Choroid plexus epithelial cell (primary cell): Measurements from ENCODE around the gene CWC15.
"Not testable (repeated sequence)": the region's sequence is repeated elsewhere in the genome, so short reads cannot be mapped to it uniquely, and the experiment has no call there.

Source experiments
- DNase-seq: peaks from one replicate; pipeline ENCODE4 v3.0.0-alpha.2; 2010; ENCODE audit warnings: low read depth
- H3K4me3 ChIP-seq: 2 replicates; pipeline ENCODE4 v1.5.1; 2011; ENCODE audit warnings: low read depth, mild to moderate bottlenecking, control low read depth, low read length, moderate library complexity
- TF ChIP-seq, protein P1 (sequence below): conservative IDR thresholded peaks from 2 replicates; pipeline ENCODE4 v1.5.1; 2011; ENCODE audit warnings: low read depth, mild to moderate bottlenecking, control low read depth, inconsistent platforms, low read length, moderate library complexity

CWC15 gene

DNA sequence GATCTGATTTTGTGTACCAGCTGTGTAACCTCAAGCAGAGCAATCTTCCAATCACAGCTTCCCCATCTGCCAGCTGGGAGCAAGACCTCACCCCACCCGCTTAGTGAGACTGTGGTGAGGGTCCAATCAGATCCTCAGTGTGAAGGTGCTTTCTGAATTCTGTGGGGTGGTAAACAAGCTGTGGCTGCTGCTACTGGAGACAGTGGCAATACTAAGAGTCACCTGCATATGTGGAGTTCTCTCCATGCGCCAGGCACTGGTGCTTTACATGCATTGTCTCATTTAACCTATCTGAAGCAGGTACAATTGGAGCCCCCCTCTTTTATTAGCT, 50.4 kb downstream of the CWC15 start:
- TF ChIP-seq, protein P1, sequence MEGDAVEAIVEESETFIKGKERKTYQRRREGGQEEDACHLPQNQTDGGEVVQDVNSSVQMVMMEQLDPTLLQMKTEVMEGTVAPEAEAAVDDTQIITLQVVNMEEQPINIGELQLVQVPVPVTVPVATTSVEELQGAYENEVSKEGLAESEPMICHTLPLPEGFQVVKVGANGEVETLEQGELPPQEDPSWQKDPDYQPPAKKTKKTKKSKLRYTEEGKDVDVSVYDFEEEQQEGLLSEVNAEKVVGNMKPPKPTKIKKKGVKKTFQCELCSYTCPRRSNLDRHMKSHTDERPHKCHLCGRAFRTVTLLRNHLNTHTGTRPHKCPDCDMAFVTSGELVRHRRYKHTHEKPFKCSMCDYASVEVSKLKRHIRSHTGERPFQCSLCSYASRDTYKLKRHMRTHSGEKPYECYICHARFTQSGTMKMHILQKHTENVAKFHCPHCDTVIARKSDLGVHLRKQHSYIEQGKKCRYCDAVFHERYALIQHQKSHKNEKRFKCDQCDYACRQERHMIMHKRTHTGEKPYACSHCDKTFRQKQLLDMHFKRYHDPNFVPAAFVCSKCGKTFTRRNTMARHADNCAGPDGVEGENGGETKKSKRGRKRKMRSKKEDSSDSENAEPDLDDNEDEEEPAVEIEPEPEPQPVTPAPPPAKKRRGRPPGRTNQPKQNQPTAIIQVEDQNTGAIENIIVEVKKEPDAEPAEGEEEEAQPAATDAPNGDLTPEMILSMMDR: no peak
- H3K4me3 ChIP-seq: no peak overlapping the region
- DNase-seq: no peak

DNA sequence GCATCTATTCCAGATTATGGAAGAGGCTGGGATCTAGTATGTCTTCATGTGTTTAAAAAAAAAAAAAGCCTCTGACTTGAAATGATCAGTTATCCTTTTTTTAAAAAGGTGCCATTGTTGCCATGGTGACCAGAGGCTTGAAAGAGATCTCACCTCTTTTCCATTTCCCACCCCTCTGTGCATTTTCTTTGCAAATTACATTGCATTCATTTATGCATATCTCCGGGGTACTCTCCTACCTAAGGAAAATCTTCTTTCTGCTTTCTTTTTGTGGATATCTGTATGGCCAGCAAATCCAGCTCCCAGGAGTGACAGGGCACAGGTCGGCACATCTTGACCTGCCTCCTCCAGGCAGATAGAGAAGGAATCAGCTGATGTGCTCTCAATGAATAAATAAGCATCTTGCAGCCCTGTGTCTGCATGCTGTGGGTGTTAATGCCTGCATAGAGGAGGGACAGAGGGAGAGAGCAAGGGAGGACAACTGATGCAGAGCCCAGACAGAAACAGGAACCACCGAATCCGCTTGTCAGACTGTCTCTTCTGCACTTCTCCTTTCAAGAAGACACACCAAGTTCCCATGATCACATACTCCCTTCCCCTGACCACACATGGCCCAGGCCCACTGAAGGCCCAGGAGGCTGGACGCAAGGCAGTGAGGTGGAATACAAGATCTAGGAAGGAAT, 50.9 kb downstream of the CWC15 start:
- DNase-seq: no peak
- TF ChIP-seq, protein P1: no peak
- H3K4me3 ChIP-seq: no peak overlapping the region

DNA sequence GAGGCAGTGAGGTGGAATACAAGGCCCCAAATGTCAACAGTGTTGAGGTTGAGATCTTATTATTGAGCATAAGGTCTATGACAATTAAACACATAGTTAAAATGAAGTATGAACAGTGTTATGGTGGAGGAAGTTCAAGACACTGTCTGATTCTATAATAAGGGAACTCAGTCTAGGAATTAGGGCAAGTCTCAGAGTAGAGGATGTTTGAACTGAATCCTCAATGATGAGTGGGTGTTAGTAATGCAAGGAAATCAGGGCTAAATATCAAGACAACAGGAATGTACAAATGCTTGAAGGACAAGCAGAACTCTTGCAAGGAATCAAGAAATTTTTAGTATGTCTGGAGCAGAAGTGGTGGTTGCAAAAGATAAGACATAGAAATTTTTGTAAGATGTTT, 53.0 kb downstream of the CWC15 start:
- DNase-seq: no peak
- TF ChIP-seq, protein P1: no peak
- no peak overlapping the region for H3K4me3 ChIP-seq

DNA sequence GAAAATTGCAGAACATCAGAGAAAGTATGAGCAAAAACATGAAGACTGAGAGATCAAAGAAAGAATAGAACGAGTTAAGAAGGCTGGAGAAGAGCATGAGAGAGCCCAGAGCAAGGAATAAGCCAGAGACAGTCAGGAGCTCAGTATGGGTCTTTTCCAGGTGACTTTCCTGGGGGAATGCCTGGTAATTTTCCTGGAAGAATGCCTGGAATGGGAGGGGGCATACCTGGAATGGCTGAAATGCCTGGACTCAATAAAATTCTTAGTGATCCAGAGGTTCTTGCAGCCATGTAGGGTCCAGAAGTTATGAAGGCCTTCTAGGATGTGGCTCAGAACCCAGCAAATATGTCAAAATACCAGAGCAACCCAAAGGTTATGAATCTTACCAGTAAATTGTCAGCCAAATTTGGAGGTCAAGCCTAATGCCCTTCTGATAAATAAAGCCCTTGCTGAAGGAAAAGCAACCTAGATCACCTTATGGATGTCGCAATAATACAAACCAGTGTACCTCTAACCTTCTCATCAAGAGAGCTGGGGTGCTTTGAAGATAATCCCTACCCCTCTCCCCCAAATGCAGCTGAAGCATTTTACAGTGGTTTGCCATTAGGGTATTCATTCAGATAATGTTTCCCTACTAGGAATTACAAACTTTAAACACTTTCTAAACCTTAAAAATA, 59.5 kb downstream of the CWC15 start:
- not testable (repeated sequence) for DNase-seq, H3K4me3 ChIP-seq

DNA sequence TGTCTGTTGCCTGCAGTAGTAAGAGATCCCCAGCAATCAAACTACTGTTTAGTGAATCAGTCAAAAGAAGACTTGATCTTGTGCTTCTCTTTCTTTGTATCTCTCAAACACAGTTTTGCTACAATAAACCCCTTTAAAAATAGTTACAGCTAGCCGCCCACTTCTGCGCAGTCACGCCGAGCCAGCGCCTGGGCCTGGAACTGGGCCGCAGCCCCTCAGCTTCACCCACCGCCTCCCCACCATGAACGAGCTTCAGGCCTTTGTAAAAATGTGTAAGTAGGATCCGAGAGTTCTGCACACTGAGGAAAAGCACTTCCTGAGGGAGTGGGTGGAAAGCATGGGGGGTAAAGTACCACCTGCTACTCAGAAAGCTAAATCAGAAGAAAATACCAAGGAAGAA, 60.5 kb downstream of the CWC15 start:
- TF ChIP-seq, protein P1: no peak
- no peak overlapping the region for H3K4me3 ChIP-seq
- DNase-seq: no peak
